PC-9 (cell line): ENCODE results near the gene FUT7.

ENCODE experiments used
- CTCF ChIP-seq: fragments of 200-600 bp; sonication (generic); conservative IDR thresholded peaks from 2 replicates; pipeline ENCODE4 v1.6.1; 2017; ENCODE audit warnings: mixed run types, antibody characterized with exemption, mild to moderate bottlenecking, moderate library complexity
- EZH2 ChIP-seq: fragments of 200-600 bp; sonication (generic); IDR thresholded peaks from 2 replicates; pipeline ENCODE4 v1.8.0; 2017; ENCODE audit warnings: antibody characterized with exemption, low read depth

GRCh38 chr9:137026384-137026783, 5.5 kb downstream of the FUT7 start:
- TF ChIP-seq EZH2 = no peak
- TF ChIP-seq CTCF = no peak
